Measurements from ENCODE around the gene SFPQ.

GRCh38 chr1:35203295-35203694, 10.3 kb upstream of the SFPQ start:
- TF ChIP-seq POLR2A (IDR thresholded peaks at IDR 0.05) (no peak), CTCF (IDR thresholded peaks at IDR 0.05) (no peak)
